A549 (cell line): ENCODE data around the gene NECAB3. TPM values are rescaled to one million over a fixed set of nuclear protein-coding genes. Genes with fewer than 3 reads are reported as not detected.
A peak's percentile ranks its signal among the peaks of the same experiment; 100 is the strongest.

Source experiments
- ATAC-seq, 2 experiments: fragments of 200-7000 bp in 1 of 2; fragments of >200 bp in 1 of 2; cut with Nextera tagmentation in 1 of 2; cut with Tn5 transposase in 1 of 2; 3 replicates each; pipeline versions ENCODE4 v1.8.0 to v1.9.1; 2018 to 2020; ENCODE audit warnings: mild to moderate bottlenecking in 1 of 2, moderate library complexity in 1 of 2
- CTCF ChIA-PET: fragments of 300-600 bp; sonication (Branson Sonifier 250); formaldehyde crosslinking; extraction: SDS; loops from one replicate; lab custom pipeline; 2021; ENCODE audit warnings: antibody characterized with exemption, inconsistent platforms; lab: Yijun Ruan, JAX
- POLR2A ChIA-PET: fragments of 350-600 bp; formaldehyde crosslinking; extraction: SDS; loops from one replicate; lab custom pipeline; 2021; ENCODE audit warnings: antibody characterized with exemption, inconsistent platforms; lab: Yijun Ruan, JAX
- DNase-seq, 2 experiments: peaks; one replicate each; pipeline versions ENCODE4 v3.0.0 to v3.0.0-alpha.2; 2011 to 2016; ENCODE audit warnings: low read depth in 1 of 2, low spot score in 1 of 2
- FAIRE-seq: peaks from 2 replicates; lab custom pipeline; 2011; peaks lifted over from hg19 to GRCh38; lab: Jason Lieb, UNC
- H3K27ac ChIP-seq, 2 experiments: fragments of >200 bp; sonication (Bioruptor Twin); formaldehyde crosslinking; 3 replicates each; pipeline ENCODE4 v1.5.1; 2016 to 2017
- H3K4me1 ChIP-seq: fragments of >200 bp; sonication (Bioruptor Twin); formaldehyde crosslinking; 3 replicates; pipeline ENCODE4 v1.6.1; 2016
- H3K4me2 ChIP-seq: fragments of >200 bp; sonication (Bioruptor Twin); formaldehyde crosslinking; 3 replicates; pipeline ENCODE4 v1.6.1; 2016
- H3K4me3 ChIP-seq: fragments of >200 bp; sonication (Bioruptor Twin); formaldehyde crosslinking; 3 replicates; pipeline ENCODE4 v1.5.1; 2016
- H3K9me3 ChIP-seq: fragments of >200 bp; sonication (Bioruptor Twin); formaldehyde crosslinking; 3 replicates; pipeline ENCODE4 v1.6.1; 2016
- CBX2 ChIP-seq: fragments of 200-600 bp; sonication (generic); IDR thresholded peaks from 2 replicates; pipeline ENCODE4 v1.6.1; 2016; ENCODE audit warnings: low read depth, mild to moderate bottlenecking, borderline replicate concordance
- CTCF ChIP-seq: fragments of >200 bp; sonication (Bioruptor Twin); formaldehyde crosslinking; IDR thresholded peaks from 3 replicates; pipeline ENCODE4 v1.5.1; 2016
- ESRRA ChIP-seq: fragments of 150-350 bp; IDR thresholded peaks from 2 replicates; pipeline ENCODE4 v1.6.1; 2014; ENCODE audit warnings: mild to moderate bottlenecking, low read length, borderline replicate concordance
- FOXS1 ChIP-seq: fragments of 250-450 bp; sonication (Bioruptor Pico); IDR thresholded peaks from 2 replicates; pipeline ENCODE4 v1.5.0; 2020; ENCODE audit warnings: mild to moderate bottlenecking, moderate library complexity
- HEYL ChIP-seq: fragments of 250-450 bp; sonication (Bioruptor Pico); IDR thresholded peaks from 2 replicates; pipeline ENCODE4 v1.8.0; 2021; ENCODE audit warnings: mild to moderate bottlenecking, moderate library complexity
- HOXA7 ChIP-seq: fragments of 250-450 bp; sonication (Bioruptor Pico); IDR thresholded peaks from 2 replicates; pipeline ENCODE4 v1.5.0; 2020; ENCODE audit warnings: mild to moderate bottlenecking, moderate library complexity
- HOXB13 ChIP-seq: fragments of 250-450 bp; sonication (Bioruptor Pico); IDR thresholded peaks from 2 replicates; pipeline ENCODE4 v1.5.0; 2020; ENCODE audit warnings: low read depth, mild to moderate bottlenecking, moderate library complexity
- HOXB5 ChIP-seq: fragments of 250-450 bp; sonication (Bioruptor Pico); IDR thresholded peaks from 2 replicates; pipeline ENCODE4 v1.5.0; 2020; ENCODE audit warnings: mild to moderate bottlenecking, moderate library complexity
- JUN ChIP-seq, 2 experiments: fragments of >200 bp; sonication (Bioruptor Twin); formaldehyde crosslinking; IDR thresholded peaks; 2 replicates in 1 of 2; 3 replicates in 1 of 2; pipeline ENCODE4 v1.6.1; 2016 to 2017
- JUNB ChIP-seq: fragments of >200 bp; sonication (Bioruptor Twin); formaldehyde crosslinking; IDR thresholded peaks from 2 replicates; pipeline ENCODE4 v1.6.1; 2016
- KDM1A ChIP-seq: fragments of 200-600 bp; sonication (generic); IDR thresholded peaks from 2 replicates; pipeline ENCODE4 v1.6.1; 2016; ENCODE audit warnings: low read depth, mild to moderate bottlenecking
- KDM5A ChIP-seq: fragments of 200-600 bp; sonication (generic); IDR thresholded peaks from 2 replicates; pipeline ENCODE4 v1.6.1; 2016; ENCODE audit warnings: antibody characterized with exemption, mild to moderate bottlenecking
- MAFK ChIP-seq: fragments of 450-650 bp; IDR thresholded peaks from 2 replicates; pipeline ENCODE4 v1.6.1; 2014; ENCODE audit not compliant: partially characterized antibody
- MAZ ChIP-seq: fragments of 150-350 bp; IDR thresholded peaks from 2 replicates; pipeline ENCODE4 v1.6.1; 2014; ENCODE audit warnings: antibody characterized with exemption, low read depth, low read length, borderline replicate concordance
- NPAS2 ChIP-seq: fragments of 250-450 bp; sonication (Bioruptor Pico); IDR thresholded peaks from 2 replicates; pipeline ENCODE4 v1.8.0; 2022; ENCODE audit warnings: mild to moderate bottlenecking, moderate library complexity, borderline replicate concordance
- PBX3 ChIP-seq: IDR thresholded peaks from 2 replicates; pipeline ENCODE4 v1.6.1; 2012
- POLR2A ChIP-seq: IDR thresholded peaks from 2 replicates; pipeline ENCODE4 v1.6.1; 2012; ENCODE audit warnings: mild to moderate bottlenecking, low read length
- RCOR1 ChIP-seq: fragments of 150-350 bp; IDR thresholded peaks from 2 replicates; pipeline ENCODE4 v1.6.1; 2014; ENCODE audit warnings: antibody characterized with exemption, low read length, low read depth
- SMC3 ChIP-seq: fragments of >200 bp; sonication (Bioruptor Twin); formaldehyde crosslinking; IDR thresholded peaks from 3 replicates; pipeline ENCODE4 v1.6.1; 2018; ENCODE audit warnings: inconsistent platforms
- TFCP2L1 ChIP-seq: fragments of 250-450 bp; sonication (Bioruptor Pico); IDR thresholded peaks from 2 replicates; pipeline ENCODE4 v1.5.0; 2021; ENCODE audit warnings: mild to moderate bottlenecking
- ZFP36 ChIP-seq: fragments of 450-650 bp; IDR thresholded peaks from 2 replicates; pipeline ENCODE4 v1.6.1; 2014; ENCODE audit warnings: borderline replicate concordance; ENCODE audit not compliant: partially characterized antibody
- ZSCAN20 ChIP-seq: fragments of 250-450 bp; sonication (Bioruptor Pico); IDR thresholded peaks from 2 replicates; pipeline ENCODE4 v1.8.0; 2022; ENCODE audit warnings: mild to moderate bottlenecking, moderate library complexity
- WGBS: methylation state at CpG from one replicate; pipeline ENCODE4 v1.1.6; 2017; ENCODE audit errors: missing lambda C conversion rate; 5-methylcytosine and 5-hydroxymethylcytosine counted together
- polyA plus RNA-seq, 4 experiments: library from polyadenylated mRNA; depleted of rRNA in 3 of 4; stranded (reverse); fragments of >200 nt; fragmentation: RNase III in 1 of 4; extraction: RNeasy Plus Mini Kit Qiagen cat#74134 plus additional on column Dnase treatment in 1 of 4; gene quantifications; 2 replicates in 3 of 4; 3 replicates in 1 of 4; pipeline ENCODE4 v1.2.3, GENCODE V29; 2011 to 2017

The NECAB3 gene
- polyA plus RNA-seq, 2 of the 4 experiments (the other 2 are of a cell fraction) = 9.3 to 19.3 TPM

GRCh38 chr20:33672426-33673113, 1.7 kb downstream of the NECAB3 start:
- CTCF ChIA-PET = interaction anchor here (1.0 to 2.1 kb wide), 3 partner anchors 10 to 457 kb away, joined by 3 to 10 read pairs (median 5); partner anchors contain the start of gene C20orf144
- Histone ChIP-seq H3K27ac (peak overlapping the region; percentile 76 to 94; a peak in 4 of 6 replicates), H3K4me3 (peak overlapping the region; percentile 61), H3K9me3 (no peaks in the 10 kb centered on the region), H3K4me2 (peak overlapping the region; percentile 82), H3K4me1 (peaks cover 23% of the 10 kb centered on the region)
- DNase-seq (no peak), ATAC-seq (0 out of 6 replicates have a peak, but pooled peaks of 1 of the 2 experiments have one; percentile 1), FAIRE-seq (no peak)
- TF ChIP-seq HOXA7 (CRISPR knock-in tag) (no peak), PBX3 (no peak), ZFP36 (no peak)
- POLR2A ChIA-PET = interaction anchor here (0.5 to 1.5 kb wide), 3 partner anchors 9 to 182 kb away, joined by 3 read pairs; partner anchors contain the start of genes CBFA2T2 and PXMP4
- WGBS = 82% methylated on average over 17 of the region's 17 CpGs

GRCh38 chr20:33671573-33672288, 2.5 kb downstream of the NECAB3 start:
- Histone ChIP-seq H3K4me2 (no peak overlapping the region; the same call in 2 of the 3 replicates), H3K9me3 (no peaks in the 10 kb centered on the region), H3K4me1 (peaks cover 23% of the 10 kb centered on the region), H3K27ac (no peak overlapping the region; a peak in 1 of 6 replicates), H3K4me3 (no peak overlapping the region)
- FAIRE-seq (no peak), DNase-seq (no peak), ATAC-seq (no peak)
- TF ChIP-seq KDM1A (0 out of 2 replicates have a peak, but pooled peaks have one; percentile 75), JUNB (no peak), ZFP36 (peak; percentile 70)
- POLR2A ChIA-PET = interaction anchor here (1.0 kb wide), 1 partner anchor 48 kb away, joined by 3 read pairs; the partner anchor contains the start of gene PXMP4
- 85% methylated on average over 8 of the region's 8 CpGs for WGBS
- CTCF ChIA-PET = interaction anchor here (0.6 to 2.1 kb wide), 6 partner anchors 9 to 214 kb away, joined by 3 to 10 read pairs (median 4); partner anchors contain the start of genes C20orf144 and CHMP4B

GRCh38 chr20:33670715-33671499, 3.3 kb downstream of the NECAB3 start:
- ATAC-seq = no peak
- FAIRE-seq = no peak
- CTCF ChIA-PET = interaction anchor here (0.6 to 2.1 kb wide), 9 partner anchors 8 to 214 kb away, joined by 3 to 10 read pairs (median 6); partner anchors contain the start of genes C20orf144 and CHMP4B
- H3K4me2 ChIP-seq = no peak overlapping the region
- peaks cover 23% of the 10 kb centered on the region for H3K4me1 ChIP-seq
- no peaks in the 10 kb centered on the region for H3K9me3 ChIP-seq
- no peak overlapping the region for H3K4me3 ChIP-seq
- TF ChIP-seq FOXS1 (CRISPR knock-in tag) = no peak
- no peak for TF ChIP-seq PBX3
- no peak for TF ChIP-seq RCOR1
- no peak for TF ChIP-seq ZFP36
- no peak for TF ChIP-seq ZSCAN20 (CRISPR knock-in tag)
- no peak for TF ChIP-seq POLR2A
- no peak for TF ChIP-seq SMC3
- TF ChIP-seq HOXB5 (CRISPR knock-in tag) = no peak
- no peak for TF ChIP-seq ESRRA
- TF ChIP-seq MAZ = no peak
- TF ChIP-seq KDM5A = no peak
- no peak for TF ChIP-seq CTCF
- no peak for TF ChIP-seq NPAS2 (CRISPR knock-in tag)
- TF ChIP-seq TFCP2L1 (CRISPR knock-in tag) = no peak
- TF ChIP-seq HOXB13 (CRISPR knock-in tag) = no peak
- TF ChIP-seq HEYL (CRISPR knock-in tag) = no peak
- TF ChIP-seq MAFK = no peak
- no peak for TF ChIP-seq CBX2
- no peak for TF ChIP-seq JUN (IDR thresholded peaks at IDR 0.05)
- TF ChIP-seq, all 56 proteins: peak for 0
- no peak overlapping the region for H3K27ac ChIP-seq
- 83% methylated on average over 6 of the region's 6 CpGs for whole genome bisulfite sequencing
- POLR2A ChIA-PET = no interaction called here
- no peak for DNase-seq
